ENCODE results near the gene INTS1.

- TF ChIP-seq, protein P1, sequence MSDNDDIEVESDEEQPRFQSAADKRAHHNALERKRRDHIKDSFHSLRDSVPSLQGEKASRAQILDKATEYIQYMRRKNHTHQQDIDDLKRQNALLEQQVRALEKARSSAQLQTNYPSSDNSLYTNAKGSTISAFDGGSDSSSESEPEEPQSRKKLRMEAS (IDR thresholded peaks at IDR 0.05; ENCODE audit: low read depth, low read length) = no peak
- TF ChIP-seq MYB (IDR thresholded peaks at IDR 0.05; ENCODE audit: borderline replicate concordance, low read depth, low read length) (no peak), POLR2AphosphoS2 (IDR thresholded peaks at IDR 0.05; ENCODE audit: low read depth, low read length) (no peak), YY1 (IDR thresholded peaks at IDR 0.05; ENCODE audit: low read depth, low read length) (no peak), E2F8 (IDR thresholded peaks at IDR 0.05; ENCODE audit: low read depth, partially characterized antibody) (no peak), FOS (IDR thresholded peaks at IDR 0.05; ENCODE audit: borderline replicate concordance, extremely low read depth, insufficient read length) (no peak), RBBP5 (conservative IDR thresholded peaks at IDR 0.05) (no peak)
These were observed 54.7 kb downstream of the INTS1 start for GRCh38 chr7:1449501-1449900.

Data from GM12878 (cell line).